Osteoblast (primary cell): ENCODE results near the gene OR2B3. TPM values are rescaled to one million over a fixed set of nuclear protein-coding genes. Genes with fewer than 3 reads are reported as not detected.
"Not testable (repeated sequence)": the region's sequence is repeated elsewhere in the genome, so short reads cannot be mapped to it uniquely, and the experiment has no call there.

ENCODE experiments used
- DNase-seq: peaks from one replicate; pipeline ENCODE4 v3.0.0; 2011; ENCODE audit warnings: low spot score, mixed read lengths; ENCODE audit not compliant: insufficient read length; ENCODE audit errors: missing footprints
- H2AFZ ChIP-seq: 2 replicates; pipeline ENCODE4 v1.6.0; 2011; ENCODE audit warnings: mild to moderate bottlenecking, low read length
- H3K27ac ChIP-seq: 2 replicates; pipeline ENCODE4 v1.5.1; 2011; ENCODE audit warnings: mild to moderate bottlenecking, low read depth, low read length, moderate library complexity
- H3K27me3 ChIP-seq: 2 replicates; pipeline ENCODE4 v1.6.0; 2012; ENCODE audit warnings: mild to moderate bottlenecking, control low read depth, inconsistent platforms, low read length, moderate library complexity; ENCODE audit not compliant: insufficient read depth
- H3K36me3 ChIP-seq: 2 replicates; pipeline ENCODE4 v1.5.1; 2011; ENCODE audit warnings: mild to moderate bottlenecking, low read length, control low read depth, moderate library complexity; ENCODE audit not compliant: insufficient read depth
- H3K4me1 ChIP-seq: 2 replicates; pipeline ENCODE4 v1.5.1; 2011; ENCODE audit warnings: mild to moderate bottlenecking, low read length, control low read depth, moderate library complexity; ENCODE audit not compliant: insufficient read depth
- H3K4me2 ChIP-seq: 2 replicates; pipeline ENCODE4 v1.6.0; 2011; ENCODE audit warnings: mild to moderate bottlenecking, low read length; ENCODE audit not compliant: insufficient read depth
- H3K4me3 ChIP-seq: fragments of 200-600 bp; sonication (generic); 3 replicates; pipeline ENCODE4 v1.5.1; 2012; ENCODE audit warnings: mild to moderate bottlenecking, low read length, inconsistent platforms; ENCODE audit not compliant: insufficient read depth
- H3K79me2 ChIP-seq: 2 replicates; pipeline ENCODE4 v1.6.0; 2012; ENCODE audit warnings: mild to moderate bottlenecking, low read length, control low read depth, inconsistent platforms; ENCODE audit not compliant: insufficient read depth
- H3K9me3 ChIP-seq: 2 replicates; pipeline ENCODE4 v1.5.1; 2011; ENCODE audit warnings: low read depth, low read length, control low read depth
- H4K20me1 ChIP-seq: 2 replicates; pipeline ENCODE4 v1.6.0; 2012; ENCODE audit warnings: mild to moderate bottlenecking, low read length, control low read depth; ENCODE audit not compliant: insufficient read depth
- total RNA-seq: library from RNA; depleted of rRNA; stranded (reverse); fragments of >200 nt; gene quantifications from 2 replicates; pipeline ENCODE4 v1.2.3, GENCODE V29; 2012
- TF ChIP-seq, protein P1 (sequence below): IDR thresholded peaks from 2 replicates; pipeline ENCODE4 v1.5.1; 2011; ENCODE audit warnings: mild to moderate bottlenecking, low read depth, low read length, moderate library complexity; ENCODE audit errors: extremely low read depth

OR2B3 gene, protein sequence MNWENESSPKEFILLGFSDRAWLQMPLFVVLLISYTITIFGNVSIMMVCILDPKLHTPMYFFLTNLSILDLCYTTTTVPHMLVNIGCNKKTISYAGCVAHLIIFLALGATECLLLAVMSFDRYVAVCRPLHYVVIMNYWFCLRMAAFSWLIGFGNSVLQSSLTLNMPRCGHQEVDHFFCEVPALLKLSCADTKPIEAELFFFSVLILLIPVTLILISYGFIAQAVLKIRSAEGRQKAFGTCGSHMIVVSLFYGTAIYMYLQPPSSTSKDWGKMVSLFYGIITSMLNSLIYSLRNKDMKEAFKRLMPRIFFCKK
- not detected in 2 replicates for total RNA-seq

DNA sequence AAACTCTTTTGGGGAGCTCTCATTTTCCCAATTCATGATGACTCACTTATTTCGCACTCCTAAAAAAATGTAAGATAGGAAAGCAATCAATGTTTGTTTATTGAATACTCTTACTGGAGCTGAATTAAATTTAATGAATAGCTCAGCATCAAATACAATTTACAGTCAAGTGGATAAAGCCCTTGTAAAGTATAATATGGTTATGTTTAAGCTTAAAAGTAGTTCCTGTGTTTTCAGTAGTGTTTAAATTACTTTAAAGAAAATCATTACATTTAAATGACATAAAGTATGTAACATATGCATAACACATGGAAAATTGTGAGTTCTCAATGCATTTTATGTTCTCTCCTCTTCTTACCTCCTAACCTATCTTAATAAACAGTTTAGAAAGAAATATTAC, at the start of gene OR2B3:
TSS of gene OR2B3 (minus strand) at position 101 of the 400 bp plus-strand sequence. CDS start at position 36, 65 bp downstream.
- no peaks in the 10 kb centered on the region for H3K9me3 ChIP-seq
- no peaks in the 10 kb centered on the region for H3K4me1 ChIP-seq
- DNase-seq = no peak
- no peaks in the 10 kb centered on the region for H3K27me3 ChIP-seq
- H3K27ac ChIP-seq = no peak within 1 kb of the TSS
- H3K4me3 ChIP-seq = no peak within 1 kb of the TSS
- no peak within 1 kb of the TSS for H2AFZ ChIP-seq
- no peaks in the 10 kb centered on the region for H3K79me2 ChIP-seq
- H3K4me2 ChIP-seq = no peak within 1 kb of the TSS
- no peaks in the 10 kb centered on the region for H3K36me3 ChIP-seq
- TF ChIP-seq, protein P1, sequence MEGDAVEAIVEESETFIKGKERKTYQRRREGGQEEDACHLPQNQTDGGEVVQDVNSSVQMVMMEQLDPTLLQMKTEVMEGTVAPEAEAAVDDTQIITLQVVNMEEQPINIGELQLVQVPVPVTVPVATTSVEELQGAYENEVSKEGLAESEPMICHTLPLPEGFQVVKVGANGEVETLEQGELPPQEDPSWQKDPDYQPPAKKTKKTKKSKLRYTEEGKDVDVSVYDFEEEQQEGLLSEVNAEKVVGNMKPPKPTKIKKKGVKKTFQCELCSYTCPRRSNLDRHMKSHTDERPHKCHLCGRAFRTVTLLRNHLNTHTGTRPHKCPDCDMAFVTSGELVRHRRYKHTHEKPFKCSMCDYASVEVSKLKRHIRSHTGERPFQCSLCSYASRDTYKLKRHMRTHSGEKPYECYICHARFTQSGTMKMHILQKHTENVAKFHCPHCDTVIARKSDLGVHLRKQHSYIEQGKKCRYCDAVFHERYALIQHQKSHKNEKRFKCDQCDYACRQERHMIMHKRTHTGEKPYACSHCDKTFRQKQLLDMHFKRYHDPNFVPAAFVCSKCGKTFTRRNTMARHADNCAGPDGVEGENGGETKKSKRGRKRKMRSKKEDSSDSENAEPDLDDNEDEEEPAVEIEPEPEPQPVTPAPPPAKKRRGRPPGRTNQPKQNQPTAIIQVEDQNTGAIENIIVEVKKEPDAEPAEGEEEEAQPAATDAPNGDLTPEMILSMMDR = no peak
- no peaks in the 10 kb centered on the region for H4K20me1 ChIP-seq

DNA sequence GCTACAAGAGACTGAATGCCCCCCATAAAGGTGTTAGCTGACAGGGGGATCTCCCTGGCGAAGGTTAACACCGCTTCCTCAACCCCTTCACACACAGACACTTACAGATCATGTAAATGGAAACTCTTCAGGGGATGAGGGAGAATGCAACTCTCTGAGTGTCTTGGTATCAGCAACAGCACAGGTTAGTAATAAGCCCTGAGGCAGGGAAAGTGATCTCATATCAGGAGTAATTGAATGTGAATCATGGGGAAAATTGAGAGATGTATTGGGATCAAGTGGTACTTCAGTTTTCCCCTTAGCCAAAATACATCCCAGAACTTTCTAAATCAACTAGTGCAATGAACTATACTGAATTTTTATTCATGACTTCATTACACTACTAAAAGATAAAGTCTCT, 44.6 kb upstream of the OR2B3 start:
- peak; percentile 37 for DNase-seq
- Histone ChIP-seq H3K27me3 (no peaks in the 10 kb centered on the region), H3K4me1 (no peaks in the 10 kb centered on the region), H3K79me2 (no peaks in the 10 kb centered on the region), H3K4me3 (no peak overlapping the region), H3K27ac (no peak overlapping the region), H3K9me3 (no peaks in the 10 kb centered on the region), H4K20me1 (no peaks in the 10 kb centered on the region), H2AFZ (no peak overlapping the region), H3K36me3 (no peaks in the 10 kb centered on the region), H3K4me2 (no peak overlapping the region)
- TF ChIP-seq, protein P1 = no peak

DNA sequence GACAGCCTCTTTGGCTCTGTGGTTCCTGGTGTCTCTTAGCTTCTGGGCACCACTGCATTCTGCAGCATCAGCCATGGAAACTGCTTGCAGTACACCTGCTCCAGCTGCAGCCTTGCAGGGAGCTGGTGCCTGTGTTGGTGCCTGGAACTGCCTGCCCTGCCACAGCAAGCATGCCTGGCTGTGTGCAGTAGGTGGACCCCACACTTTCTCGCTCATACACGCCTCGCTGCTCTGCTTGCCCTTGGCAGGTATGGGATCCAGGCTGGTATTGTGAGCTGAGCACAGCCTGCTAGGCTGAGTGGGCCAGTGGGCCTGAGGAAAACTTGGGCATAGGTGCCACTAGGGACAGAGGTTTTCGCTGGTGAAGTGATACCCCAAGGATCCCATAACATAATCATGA, 43.5 kb upstream of the OR2B3 start:
- no peaks in the 10 kb centered on the region for H4K20me1 ChIP-seq
- no peaks in the 10 kb centered on the region for H3K4me1 ChIP-seq
- no peak overlapping the region for H3K4me3 ChIP-seq
- no peaks in the 10 kb centered on the region for H3K9me3 ChIP-seq
- no peaks in the 10 kb centered on the region for H3K79me2 ChIP-seq
- H2AFZ ChIP-seq = no peak overlapping the region
- TF ChIP-seq, protein P1 = no peak
- H3K4me2 ChIP-seq = no peak overlapping the region
- no peak for DNase-seq
- H3K36me3 ChIP-seq = no peaks in the 10 kb centered on the region
- H3K27me3 ChIP-seq = no peaks in the 10 kb centered on the region
- no peak overlapping the region for H3K27ac ChIP-seq

DNA sequence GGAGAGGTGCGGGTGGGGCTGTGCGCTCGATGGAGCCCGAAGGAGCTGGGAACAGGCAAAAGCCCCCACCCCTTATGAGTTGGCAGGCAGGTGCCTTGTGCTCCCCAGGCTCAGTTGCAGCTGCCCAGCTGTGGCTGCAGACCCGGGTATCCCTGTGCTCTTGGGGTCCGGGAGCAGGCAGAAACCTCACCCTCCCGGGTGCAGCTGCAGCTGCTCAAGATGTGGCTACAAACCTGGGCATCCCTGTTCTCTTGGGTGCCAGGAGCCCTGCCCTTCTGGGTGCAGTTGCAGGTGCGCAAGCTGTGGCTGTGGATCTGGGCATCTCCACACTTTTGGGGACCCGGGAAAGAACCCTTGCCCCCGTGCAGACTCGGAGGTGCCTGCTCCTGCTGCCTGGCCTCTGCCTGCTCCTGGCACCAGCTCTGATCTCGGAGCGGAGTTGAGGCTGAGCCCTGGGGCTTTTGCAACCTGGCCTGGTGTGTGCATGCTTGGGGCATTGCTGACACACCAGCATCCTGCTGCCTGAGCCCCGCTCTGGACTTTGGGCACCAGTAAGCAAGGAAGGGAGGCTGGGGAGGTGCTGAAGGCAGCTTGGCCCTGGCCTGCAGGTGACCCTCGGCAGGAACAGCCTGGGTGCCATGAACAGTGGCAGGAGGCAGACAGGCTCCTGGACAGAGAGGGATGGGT, 42.4 kb upstream of the OR2B3 start:
- Histone ChIP-seq H3K27ac (no peak overlapping the region), H3K27me3 (no peaks in the 10 kb centered on the region), H3K4me2 (no peak overlapping the region), H3K4me1 (no peaks in the 10 kb centered on the region), H3K4me3 (no peak overlapping the region), H2AFZ (no peak overlapping the region), H3K79me2 (no peaks in the 10 kb centered on the region), H3K9me3 (no peaks in the 10 kb centered on the region), H3K36me3 (no peaks in the 10 kb centered on the region), H4K20me1 (no peaks in the 10 kb centered on the region)
- TF ChIP-seq, protein P1 = no peak
- DNase-seq = no peak

DNA sequence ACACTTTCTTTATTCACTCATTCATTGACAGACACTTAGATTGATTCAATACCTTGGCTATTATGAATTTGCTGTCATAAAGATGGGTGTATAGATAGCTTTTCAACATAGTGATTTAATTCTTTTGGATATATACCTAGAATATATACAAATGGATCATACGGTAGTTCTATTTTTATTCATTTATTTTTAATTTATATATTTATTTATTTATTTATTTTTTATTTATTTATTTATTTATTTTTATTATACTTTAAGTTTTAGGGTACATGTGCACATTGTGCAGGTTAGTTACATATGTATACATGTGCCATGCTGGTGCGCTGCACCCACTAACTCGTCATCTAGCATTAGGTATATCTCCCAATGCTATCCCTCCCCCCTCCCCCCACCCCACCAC, 27.9 kb upstream of the OR2B3 start:
- not testable (repeated sequence) for H3K9me3 ChIP-seq, H3K4me3 ChIP-seq, H3K4me1 ChIP-seq, H3K4me2 ChIP-seq, DNase-seq, H3K36me3 ChIP-seq, H3K27me3 ChIP-seq, H4K20me1 ChIP-seq, H3K79me2 ChIP-seq, H3K27ac ChIP-seq, H2AFZ ChIP-seq
